K562 (cell line): ENCODE data around the gene PTOV1. TPM values are rescaled to one million over a fixed set of nuclear protein-coding genes. Genes with fewer than 3 reads are reported as not detected.

Experiments
- AFF4 ChIP-seq: sonication (generic); formaldehyde crosslinking; IDR thresholded peaks from 2 replicates; pipeline ENCODE4 v1.8.0; 2023; ENCODE audit warnings: mild to moderate bottlenecking, missing genetic modification reagents
- ARHGAP35 ChIP-seq: fragments of 450-650 bp; IDR thresholded peaks from 2 replicates; pipeline ENCODE4 v1.6.1; 2018; ENCODE audit not compliant: partially characterized antibody
- ARID2 ChIP-seq: fragments of 450-650 bp; IDR thresholded peaks from 2 replicates; pipeline ENCODE4 v1.6.1; 2017; ENCODE audit warnings: antibody characterized with exemption, mild to moderate bottlenecking
- BACH1 ChIP-seq: fragments of 200-800 bp; sonication (Bioruptor generic); IDR thresholded peaks from 2 replicates; pipeline ENCODE4 v1.6.1; 2016; ENCODE audit warnings: missing genetic modification characterization, missing compliant biosample characterization
- BRF2 ChIP-seq: IDR thresholded peaks from 3 replicates; pipeline ENCODE4 v1.6.1; 2011; ENCODE audit warnings: borderline replicate concordance, mild to moderate bottlenecking; ENCODE audit not compliant: insufficient read length, insufficient read depth
- CBX3 ChIP-seq, 2 experiments: IDR thresholded peaks; 1 replicate in 1 of 2; 2 replicates in 1 of 2; pipeline ENCODE4 v1.6.1; 2012; ENCODE audit warnings: inconsistent platforms in 2 of 2, low read length in 2 of 2, borderline replicate concordance in 1 of 2, control low read depth in 1 of 2
- CHD4 ChIP-seq: fragments of 200-600 bp; sonication (generic); IDR thresholded peaks from 3 replicates; pipeline ENCODE4 v1.6.1; 2012; ENCODE audit warnings: low read depth, mild to moderate bottlenecking, mixed read lengths, low read length, inconsistent platforms; ENCODE audit not compliant: insufficient read depth, insufficient replicate concordance, poor library complexity, severe bottlenecking
- CREB1 ChIP-seq, 2 experiments: sonication (generic) in 1 of 2; formaldehyde crosslinking in 1 of 2; IDR thresholded peaks; 2 replicates each; pipeline versions ENCODE4 v1.6.1 to v1.8.0; 2012 to 2022; ENCODE audit warnings: inconsistent platforms in 1 of 2, mild to moderate bottlenecking in 1 of 2, missing genetic modification reagents in 1 of 2, moderate library complexity in 1 of 2
- GTF2B ChIP-seq: IDR thresholded peaks from 2 replicates; pipeline ENCODE4 v1.6.1; 2011; ENCODE audit not compliant: insufficient read length; ENCODE audit errors: extremely low read depth
- MAFF ChIP-seq: IDR thresholded peaks from 2 replicates; pipeline ENCODE4 v1.6.1; 2012; ENCODE audit warnings: low read length, improper control_type of control experiment
- MCM3 ChIP-seq: fragments of 450-650 bp; IDR thresholded peaks from 2 replicates; pipeline ENCODE4 v1.6.1; 2016
- NR2F6 ChIP-seq: fragments of 450-650 bp; formaldehyde crosslinking; IDR thresholded peaks from 2 replicates; pipeline ENCODE4 v1.4.0; 2020; ENCODE audit warnings: mild to moderate bottlenecking
- NR3C1 ChIP-seq: sonication (generic); formaldehyde crosslinking; IDR thresholded peaks from 2 replicates; pipeline ENCODE4 v1.8.1; 2022; ENCODE audit warnings: missing genetic modification reagents
- PHTF2 ChIP-seq: fragments of 250-450 bp; sonication (Bioruptor Pico); IDR thresholded peaks from 2 replicates; pipeline ENCODE4 v1.5.0; 2021; ENCODE audit warnings: mild to moderate bottlenecking
- PKNOX1 ChIP-seq: fragments of 450-650 bp; IDR thresholded peaks from 2 replicates; pipeline ENCODE4 v1.6.1; 2016
- PTBP1 ChIP-seq: fragments of 200-400 bp; formaldehyde crosslinking; IDR thresholded peaks from 2 replicates; pipeline ENCODE4 v1.6.1; 2017; ENCODE audit warnings: low read depth, low read length
- RFX7 ChIP-seq: fragments of 250-450 bp; sonication (Bioruptor Pico); IDR thresholded peaks from 2 replicates; pipeline ENCODE4 v1.5.1; 2021; ENCODE audit warnings: mild to moderate bottlenecking
- STAG1 ChIP-seq: sonication (generic); formaldehyde crosslinking; IDR thresholded peaks from 2 replicates; pipeline ENCODE4 v1.5.0; 2020; ENCODE audit warnings: missing genetic modification reagents, borderline replicate concordance
- SUPT5H ChIP-seq: fragments of 450-650 bp; IDR thresholded peaks from 2 replicates; pipeline ENCODE4 v1.6.1; 2016
- THAP7 ChIP-seq: fragments of 250-450 bp; sonication (Bioruptor Pico); IDR thresholded peaks from 2 replicates; pipeline ENCODE4 v1.5.0; 2021
- ZNF124 ChIP-seq: sonication (generic); formaldehyde crosslinking; IDR thresholded peaks from 2 replicates; pipeline ENCODE4 v1.8.1; 2022; ENCODE audit warnings: missing genetic modification reagents
- ZNF174 ChIP-seq: fragments of 250-450 bp; sonication (Bioruptor Pico); IDR thresholded peaks from 2 replicates; pipeline ENCODE4 v1.4.0; 2020; ENCODE audit warnings: mild to moderate bottlenecking
- ZNF23 ChIP-seq: fragments of 250-450 bp; sonication (Bioruptor Pico); IDR thresholded peaks from 2 replicates; pipeline ENCODE4 v1.4.0; 2020; ENCODE audit warnings: mild to moderate bottlenecking
- ZNF589 ChIP-seq: fragments of 200-800 bp; sonication (Bioruptor generic); IDR thresholded peaks from 2 replicates; pipeline ENCODE4 v1.6.1; 2016; ENCODE audit warnings: low read depth, missing genetic modification characterization, missing compliant biosample characterization
- polyA plus RNA-seq, 8 experiments: library from polyadenylated mRNA; depleted of rRNA in 4 of 8; stranded (reverse) in 5 of 8; unstranded in 3 of 8; fragments of >200 nt; fragmentation: Nextera tagmentation in 2 of 8; fragmentation: Illumina TruSeq in 1 of 8; extraction: Ambion mirVana in 2 of 8; extraction: Trizol in 1 of 8; gene quantifications; 2 replicates each; pipeline versions ENCODE4 v1.2.1 to v1.2.3, GENCODE V29; 2011 to 2014; ENCODE audit warnings: inconsistent platforms in 1 of 8, missing spikeins in 1 of 8
- total RNA-seq, 7 experiments: library from RNA; depleted of rRNA in 6 of 7; stranded (reverse); fragments of >200 nt in 6 of 7; fragmentation: Illumina TruSeq in 2 of 7; extraction: Trizol in 2 of 7; gene quantifications; 2 replicates each; pipeline versions ENCODE4 v1.2.1 to v1.2.3, GENCODE V29; 2011 to 2021; ENCODE audit warnings: low replicate concordance in 1 of 7

PTOV1 gene
- total and polyA plus RNA-seq, 9 of the 15 experiments (the other 6 are each of a cell fraction or from before 2014, with no cell fraction given) = 4.9 to 169 (median 43.5) TPM

GRCh38 chr19:49864890-49865289, 13.9 kb downstream of the PTOV1 start (continued):
- TF ChIP-seq PKNOX1 (no peak), STAG1 (CRISPR knock-in tag) (0 out of 2 replicates have a peak, but pooled peaks have one; percentile 4), THAP7 (CRISPR knock-in tag) (0 out of 2 replicates have a peak, but pooled peaks have one; percentile 45), MAFF (no peak), ZNF124 (CRISPR knock-in tag) (no peak), BRF2 (no peak), RFX7 (CRISPR knock-in tag) (no peak), NR3C1 (CRISPR knock-in tag) (no peak), ARID2 (no peak), MCM3 (no peak), ARHGAP35 (no peak), PHTF2 (CRISPR knock-in tag) (no peak), GTF2B (no peak), ZNF589 (CRISPR knock-in tag) (no peak), CHD4 (peak; percentile 91), AFF4 (CRISPR knock-in tag) (no peak), ZNF174 (CRISPR knock-in tag) (no peak), CREB1 (IDR thresholded peaks at IDR 0.05) (no peak), CREB1 (CRISPR knock-in tag; IDR thresholded peaks at IDR 0.05) (no peak), PTBP1 (0 out of 2 replicates have a peak, but pooled peaks have one; percentile 41), BACH1 (tag) (no peak), NR2F6 (CRISPR knock-in tag) (no peak), CBX3 (IDR thresholded peaks at IDR 0.05; ENCODE audit: borderline replicate concordance in 1 of 2, low read length in 2 of 2) (peak in 1 of 2 experiments; percentile 56; a peak in 1 of 3 replicates), SUPT5H (no peak), ZNF23 (CRISPR knock-in tag) (no peak)
